Activated CD4-positive, alpha-beta T cell treated with anti-CD3 and anti-CD28 coated beads for 48 hours (primary cell): ENCODE measurements around the gene PILRB.
"Not testable (repeated sequence)": the region's sequence is repeated elsewhere in the genome, so short reads cannot be mapped to it uniquely, and the experiment has no call there.

ENCODE experiments used
- DNase-seq: peaks from one replicate; pipeline ENCODE4 v3.0.0-alpha.2; 2020

The PILRB gene

GRCh38 chr7:100378114-100378755, 20.3 kb downstream of the PILRB start:
- no peak for DNase-seq

DNA sequence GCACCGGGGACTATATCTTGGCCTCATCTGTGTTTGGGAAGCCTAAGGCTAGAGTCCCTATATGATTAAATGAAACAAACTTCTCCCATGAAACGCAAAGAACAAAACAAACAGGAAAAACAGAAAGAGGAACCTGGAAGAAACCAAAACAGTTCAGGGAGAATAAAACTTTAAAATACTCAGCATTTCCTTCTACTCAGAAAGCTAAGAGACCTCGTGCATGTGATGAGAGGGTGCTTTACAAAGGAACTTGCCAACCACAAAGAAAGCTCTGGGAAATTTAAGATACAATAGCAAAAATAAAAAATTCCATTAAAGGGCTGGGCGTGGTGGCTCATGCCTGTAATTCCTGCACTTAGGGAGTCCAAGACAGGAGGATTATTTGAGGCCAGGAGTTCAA, 22.3 kb downstream of the PILRB start:
- DNase-seq, result no peak

DNA sequence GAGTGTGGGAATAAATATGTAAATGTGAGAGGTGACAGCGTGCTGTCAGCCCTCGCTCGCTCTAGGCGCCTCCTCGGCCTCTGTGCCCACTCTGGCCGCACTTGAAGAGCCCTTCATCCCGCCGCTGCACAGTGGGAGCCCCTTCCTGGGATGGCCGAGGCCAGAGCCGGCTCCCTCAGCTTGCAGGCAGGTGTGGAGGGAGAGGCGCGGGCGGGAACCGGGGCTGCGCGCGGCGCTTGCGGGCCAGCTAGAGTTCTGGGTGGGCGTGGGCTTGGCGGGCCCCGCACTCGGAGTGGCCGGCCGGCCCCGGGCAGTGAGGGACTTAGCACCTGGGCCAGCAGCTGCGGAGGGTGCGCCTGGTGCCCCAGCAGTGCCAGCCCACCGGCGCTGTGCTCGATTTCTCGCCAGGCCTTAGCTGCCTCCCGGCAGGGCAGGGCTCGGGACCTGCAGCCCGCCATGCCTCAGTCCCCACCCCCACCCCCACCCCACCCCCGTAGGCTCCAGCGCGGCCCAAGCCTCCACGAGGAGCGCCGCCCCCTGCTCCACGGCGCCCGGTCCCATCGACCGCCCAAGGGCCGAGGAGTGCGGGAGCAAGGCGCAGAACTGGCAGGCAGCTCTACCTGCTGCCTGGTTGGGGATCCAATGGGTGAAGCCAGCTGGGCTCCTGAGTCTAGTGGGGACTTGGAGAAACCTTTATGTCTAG, 23.8 kb downstream of the PILRB start:
- DNase-seq, result not testable (repeated sequence)

GRCh38 chr7:100382234-100382853, 24.4 kb downstream of the PILRB start:
- not testable (repeated sequence) for DNase-seq

GRCh38 chr7:100384628-100385294, 26.8 kb downstream of the PILRB start:
- no peak for DNase-seq

GRCh38 chr7:100386940-100387339, 29.0 kb downstream of the PILRB start:
- no peak for DNase-seq

GRCh38 chr7:100387695-100388094, 29.8 kb downstream of the PILRB start:
- DNase-seq, result no peak

GRCh38 chr7:100389437-100390088, 31.6 kb downstream of the PILRB start:
- no peak for DNase-seq

- no peak for DNase-seq
These were observed 32.5 kb downstream of the PILRB start for GRCh38 chr7:100390286-100391009.

GRCh38 chr7:100393233-100393905, 35.5 kb downstream of the PILRB start:
- no peak for DNase-seq

- DNase-seq, result no peak
These were observed 36.2 kb downstream of the PILRB start for GRCh38 chr7:100394077-100394476.

- DNase-seq, result peak; percentile 74
These were observed 38.6 kb downstream of the PILRB start for GRCh38 chr7:100396421-100396982.

GRCh38 chr7:100397315-100398081, 39.6 kb downstream of the PILRB start:
- DNase-seq, result no peak

DNA sequence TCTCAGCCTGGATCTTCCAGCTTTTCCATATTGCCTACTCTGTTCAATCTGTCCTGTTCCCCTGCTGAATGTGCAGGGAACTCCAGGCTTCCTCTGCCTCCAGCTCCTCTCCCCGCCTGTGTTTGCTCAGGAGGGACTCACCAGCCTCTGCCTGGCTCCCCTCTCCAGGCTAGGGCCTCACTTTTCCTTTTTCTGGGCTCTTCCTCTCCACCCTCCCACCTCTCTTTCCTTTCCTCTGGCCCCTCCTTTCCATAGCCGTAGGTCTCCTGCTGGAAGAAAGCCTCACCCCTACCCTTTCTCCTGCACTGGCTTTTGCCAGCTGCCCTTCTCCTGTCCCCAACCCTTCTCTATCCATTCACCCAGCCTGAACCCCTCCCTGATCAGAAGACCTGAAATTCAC, 40.3 kb downstream of the PILRB start:
- no peak for DNase-seq

- no peak for DNase-seq
These were observed 42.1 kb downstream of the PILRB start for GRCh38 chr7:100400041-100400440.

DNA sequence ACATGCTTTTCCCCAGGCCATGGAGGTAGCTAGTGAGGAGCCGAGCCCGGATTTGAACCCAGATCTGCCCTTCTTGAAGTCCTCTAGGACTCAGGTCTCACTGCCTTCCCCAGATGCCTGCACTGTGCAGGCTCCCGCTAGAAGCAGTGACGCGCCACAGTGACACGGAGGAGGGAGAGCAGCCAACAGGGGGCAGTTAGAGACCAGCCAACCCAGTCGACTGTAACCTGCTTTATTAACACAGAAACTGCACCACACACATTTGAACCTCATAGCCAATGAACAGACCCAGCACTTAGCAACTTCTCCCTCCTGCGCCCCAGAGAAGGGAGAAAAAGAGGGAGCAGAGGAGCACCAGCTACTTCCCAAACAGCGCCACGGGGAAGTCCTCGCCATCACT, 42.7 kb downstream of the PILRB start:
- DNase-seq, result peak; percentile 35

DNA sequence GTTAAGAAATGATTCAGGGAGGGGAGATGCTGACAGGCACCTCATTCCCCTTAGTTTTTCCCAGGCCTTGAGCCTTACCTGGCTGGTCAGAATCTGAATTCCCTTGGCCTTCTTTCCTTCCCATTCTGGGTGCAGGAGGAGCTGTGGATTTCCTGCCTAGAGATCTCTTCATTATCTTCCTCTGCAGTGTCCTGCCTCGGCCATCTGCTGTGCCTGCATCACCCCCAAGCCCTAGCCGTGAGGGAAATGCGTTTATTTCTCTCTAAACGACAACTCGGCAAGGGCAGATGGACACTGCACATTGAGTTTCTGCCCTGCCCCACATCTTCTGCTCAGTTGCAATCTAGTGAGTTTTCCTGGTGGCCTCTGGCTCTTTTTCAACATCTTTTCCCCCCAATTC, 43.9 kb downstream of the PILRB start:
- no peak for DNase-seq

DNA sequence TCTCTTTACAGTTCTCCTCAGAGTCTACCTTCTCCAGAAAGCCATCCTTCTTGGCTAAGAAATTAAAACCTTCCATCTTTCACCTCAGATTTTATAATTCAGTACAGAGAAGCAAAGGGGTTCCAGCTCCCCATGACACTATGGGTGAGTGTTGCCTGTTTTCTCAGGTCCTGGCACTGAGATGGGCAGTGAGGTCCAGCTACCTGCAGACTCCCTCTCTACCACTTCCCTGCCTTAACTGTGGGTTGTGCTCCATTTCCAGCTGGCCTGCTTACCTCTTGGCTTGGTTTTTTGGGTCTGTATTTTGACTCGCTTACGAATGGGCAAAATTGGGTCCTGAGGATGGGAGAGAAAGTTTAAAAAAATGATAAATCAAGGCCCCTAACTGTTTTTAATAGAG, 44.3 kb downstream of the PILRB start:
- no peak for DNase-seq

DNA sequence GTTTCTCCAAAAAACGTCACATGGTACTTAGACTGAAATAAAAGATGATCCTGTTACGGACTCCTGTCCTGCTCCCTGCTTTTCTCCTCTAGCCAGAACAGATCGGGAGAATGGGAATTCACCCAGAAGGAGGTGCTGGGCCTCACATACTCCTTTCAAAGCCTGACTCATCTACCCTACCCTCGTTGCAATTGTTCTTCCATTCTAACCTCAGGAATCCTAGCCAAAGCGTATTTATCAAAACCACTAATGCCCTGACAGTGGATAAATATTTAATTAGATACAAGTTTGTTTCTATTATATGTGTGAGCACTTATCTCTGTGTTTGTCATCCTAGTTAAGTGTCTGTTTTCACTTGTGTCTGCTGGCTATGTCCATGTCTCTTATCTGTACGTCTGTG, 48.9 kb downstream of the PILRB start:
- no peak for DNase-seq

- DNase-seq, result peak; percentile 46
These were observed 49.6 kb downstream of the PILRB start for GRCh38 chr7:100407285-100408180.
